GM23338 (cell line): ENCODE results near the gene ITGA8. TPM values are rescaled to one million over a fixed set of nuclear protein-coding genes. Genes with fewer than 3 reads are reported as not detected.

Experiments used
- ATAC-seq: fragments of 200-7000 bp; cut with Tn5 transposase; 3 replicates; pipeline ENCODE4 v1.9.1; 2020
- DNase-seq: peaks from one replicate; pipeline ENCODE4 v3.0.0-alpha.2; 2015; ENCODE audit warnings: low spot score
- H2AFZ ChIP-seq: fragments of 200-600 bp; sonication (generic); 2 replicates; pipeline ENCODE4 v1.8.0; 2016; ENCODE audit warnings: antibody characterized with exemption, mild to moderate bottlenecking, moderate library complexity
- H3F3A ChIP-seq: fragments of 200-600 bp; sonication (generic); replicated peaks from 2 replicates; pipeline ENCODE4 v1.8.0; 2017; ENCODE audit warnings: antibody characterized with exemption, mixed run types, low read depth
- H3K27ac ChIP-seq: fragments of 200-600 bp; sonication (generic); 2 replicates; pipeline ENCODE4 v1.6.1; 2016; ENCODE audit warnings: low read depth
- H3K27me3 ChIP-seq: fragments of 200-600 bp; sonication (generic); 2 replicates; pipeline ENCODE4 v1.8.0; 2016; ENCODE audit warnings: mild to moderate bottlenecking, mixed run types, moderate library complexity; ENCODE audit not compliant: insufficient read depth
- H3K36me3 ChIP-seq: fragments of 200-600 bp; sonication (generic); 2 replicates; pipeline ENCODE4 v1.8.0; 2016; ENCODE audit warnings: mild to moderate bottlenecking; ENCODE audit not compliant: insufficient read depth
- H3K4me1 ChIP-seq: fragments of 200-600 bp; sonication (generic); 2 replicates; pipeline ENCODE4 v1.8.0; 2016; ENCODE audit warnings: mild to moderate bottlenecking, moderate library complexity; ENCODE audit not compliant: insufficient read depth
- H3K4me2 ChIP-seq: fragments of 200-600 bp; sonication (generic); 2 replicates; pipeline ENCODE4 v1.7.1; 2017; ENCODE audit warnings: mixed run types
- H3K4me3 ChIP-seq: fragments of 200-600 bp; sonication (generic); 2 replicates; pipeline ENCODE4 v1.6.1; 2016; ENCODE audit warnings: mixed run types
- H3K79me2 ChIP-seq: fragments of 200-600 bp; sonication (generic); replicated peaks from 2 replicates; pipeline ENCODE4 v1.8.0; 2017; ENCODE audit warnings: mild to moderate bottlenecking; ENCODE audit not compliant: insufficient read depth
- H3K9me2 ChIP-seq: fragments of 200-600 bp; sonication (generic); 2 replicates; pipeline ENCODE4 v1.8.0; 2017; ENCODE audit not compliant: insufficient read depth
- H4K20me1 ChIP-seq: fragments of 200-600 bp; sonication (generic); replicated peaks from 2 replicates; pipeline ENCODE4 v1.8.0; 2017; ENCODE audit warnings: mild to moderate bottlenecking; ENCODE audit not compliant: insufficient read depth
- H3K27ac Mint-ChIP-seq: 2 replicates; pipeline ENCODE4 v1.8.0; 2020; ENCODE audit warnings: inconsistent platforms, mild to moderate bottlenecking, moderate library complexity, mixed read lengths
- H3K27me3 Mint-ChIP-seq: 3 replicates; pipeline ENCODE4 v1.8.0; 2022; ENCODE audit warnings: low read depth, mild to moderate bottlenecking, moderate library complexity, mixed read lengths, inconsistent platforms; ENCODE audit not compliant: insufficient read depth, poor library complexity
- H3K36me3 Mint-ChIP-seq: 3 replicates; pipeline ENCODE4 v1.8.0; 2021; ENCODE audit warnings: low read depth, mild to moderate bottlenecking, inconsistent platforms, moderate library complexity, mixed read lengths
- H3K4me1 Mint-ChIP-seq: 3 replicates; pipeline ENCODE4 v1.8.0; 2020; ENCODE audit warnings: mild to moderate bottlenecking, inconsistent platforms, mixed read lengths
- H3K4me3 Mint-ChIP-seq: 3 replicates; pipeline ENCODE4 v1.8.0; 2021; ENCODE audit warnings: moderate library complexity, mild to moderate bottlenecking, inconsistent platforms, mixed read lengths
- H3K9me3 Mint-ChIP-seq: 3 replicates; pipeline ENCODE4 v1.8.0; 2020; ENCODE audit warnings: moderate library complexity, mild to moderate bottlenecking, inconsistent platforms, mixed read lengths
- CREB1 ChIP-seq: fragments of 250-450 bp; sonication (Bioruptor Pico); IDR thresholded peaks from 2 replicates; pipeline ENCODE4 v1.5.0; 2020; ENCODE audit warnings: low read depth, mild to moderate bottlenecking, moderate library complexity
- CTCF ChIP-seq, 2 experiments: fragments of 200-600 bp in 1 of 2; sonication (generic) in 1 of 2; conservative IDR thresholded peaks; 2 replicates each; pipeline versions ENCODE4 v1.5.1 to v1.6.1; 2016 to 2017; ENCODE audit warnings: antibody characterized with exemption in 2 of 2, low read depth in 2 of 2, mild to moderate bottlenecking in 2 of 2, moderate library complexity in 1 of 2
- EZH2 ChIP-seq: fragments of 200-600 bp; sonication (generic); IDR thresholded peaks from one replicate; pipeline ENCODE4 v1.8.0; 2017; ENCODE audit warnings: antibody characterized with exemption, mild to moderate bottlenecking, low read depth; ENCODE audit not compliant: unreplicated experiment
- EZH2phosphoT487 ChIP-seq: fragments of 200-600 bp; sonication (generic); IDR thresholded peaks from one replicate; pipeline ENCODE4 v1.8.1; 2018; ENCODE audit warnings: antibody characterized with exemption; ENCODE audit not compliant: unreplicated experiment
- JUNB ChIP-seq: IDR thresholded peaks from one replicate; pipeline ENCODE4 v1.6.1; 2016; ENCODE audit warnings: antibody characterized with exemption; ENCODE audit not compliant: unreplicated experiment
- NANOG ChIP-seq: IDR thresholded peaks from 2 replicates; pipeline ENCODE4 v1.6.1; 2016; ENCODE audit warnings: antibody characterized with exemption, borderline replicate concordance
- POLR2AphosphoS5 ChIP-seq: IDR thresholded peaks from 2 replicates; pipeline ENCODE4 v1.6.1; 2016; ENCODE audit warnings: antibody characterized with exemption, low read depth
- REST ChIP-seq: IDR thresholded peaks from one replicate; pipeline ENCODE4 v1.6.1; 2018; ENCODE audit warnings: antibody characterized with exemption; ENCODE audit not compliant: unreplicated experiment
- STAT1 ChIP-seq: IDR thresholded peaks from one replicate; pipeline ENCODE4 v1.6.1; 2016; ENCODE audit warnings: antibody characterized with exemption; ENCODE audit not compliant: unreplicated experiment
- ZNF114 ChIP-seq: fragments of 250-450 bp; sonication (Bioruptor Pico); IDR thresholded peaks from 2 replicates; pipeline ENCODE4 v1.5.0; 2020; ENCODE audit warnings: mild to moderate bottlenecking, moderate library complexity
- ZNF331 ChIP-seq: fragments of 250-450 bp; sonication (Bioruptor Pico); IDR thresholded peaks from 2 replicates; pipeline ENCODE4 v1.5.0; 2020; ENCODE audit warnings: low read depth, mild to moderate bottlenecking, moderate library complexity
- ZNF462 ChIP-seq: fragments of 250-450 bp; sonication (Bioruptor Pico); IDR thresholded peaks from 2 replicates; pipeline ENCODE4 v1.5.0; 2020; ENCODE audit warnings: mild to moderate bottlenecking, moderate library complexity
- polyA plus RNA-seq: library from polyadenylated mRNA; unstranded; fragments of >200 nt; fragmentation: Nextera tagmentation; extraction: Ambion mirVana; gene quantifications from 2 replicates; pipeline ENCODE4 v1.2.1, GENCODE V29; 2016
- total RNA-seq: library from RNA; depleted of rRNA; stranded (reverse); fragments of >200 nt; shearing (Covaris generic); gene quantifications from 2 replicates; pipeline ENCODE4 v1.2.3, GENCODE V29; 2014
- TF ChIP-seq, protein P1 (sequence below): IDR thresholded peaks from 2 replicates; pipeline ENCODE4 v1.6.1; 2016; ENCODE audit warnings: antibody characterized with exemption

The ITGA8 gene
- total and polyA plus RNA-seq, 2 experiments from 2014 or later = not detected

DNA sequence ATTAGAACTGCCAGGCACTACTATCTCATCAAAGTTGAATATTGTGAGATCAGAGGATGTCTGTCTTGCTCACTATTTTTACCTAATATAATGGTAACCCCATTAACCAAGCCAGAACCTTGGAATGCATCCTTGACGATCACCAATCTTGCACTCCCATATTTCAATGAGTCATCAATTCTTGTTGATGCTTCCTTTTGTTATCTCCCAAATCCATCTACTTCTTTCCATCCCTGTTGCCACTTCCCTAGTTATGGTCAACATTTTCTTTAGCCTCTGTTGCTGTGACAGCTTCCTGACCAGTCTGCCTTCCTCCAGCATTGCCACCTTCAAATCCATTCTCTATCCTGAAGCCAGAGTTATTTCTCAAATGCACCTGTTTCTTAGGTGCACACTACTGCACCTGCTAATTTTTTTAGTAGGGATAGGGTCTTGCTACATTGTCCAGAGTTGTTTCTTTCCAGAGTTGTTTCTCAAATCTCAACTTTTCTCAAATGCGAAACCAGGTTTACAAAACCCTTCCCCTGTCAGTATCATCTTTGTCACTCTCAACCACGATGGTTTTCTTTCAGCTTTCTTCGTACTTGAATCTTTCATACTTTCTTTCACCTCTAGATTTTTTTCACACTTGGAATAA is 15.7 kb downstream of the ITGA8 start:
- no peak overlapping the region for H3K27ac Mint-ChIP-seq
- H3F3A ChIP-seq = no peaks in the 10 kb centered on the region
- no peaks in the 10 kb centered on the region for H4K20me1 ChIP-seq
- DNase-seq = no peak
- no peaks in the 10 kb centered on the region for H3K79me2 ChIP-seq
- no peaks in the 10 kb centered on the region for H3K4me1 Mint-ChIP-seq
- H3K4me1 ChIP-seq = no peaks in the 10 kb centered on the region
- H2AFZ ChIP-seq = no peak overlapping the region
- no peaks in the 10 kb centered on the region for H3K27me3 ChIP-seq
- TF ChIP-seq CTCF (conservative IDR thresholded peaks at IDR 0.05; ENCODE audit: low read depth in 2 of 2) (no peak), JUNB (no peak), POLR2AphosphoS5 (no peak), EZH2phosphoT487 (no peak), EZH2 (no peak), ZNF114 (CRISPR knock-in tag) (no peak), STAT1 (no peak), CREB1 (CRISPR knock-in tag) (no peak), NANOG (no peak), ZNF462 (CRISPR knock-in tag) (no peak), ZNF331 (CRISPR knock-in tag) (no peak), REST (no peak)
- TF ChIP-seq, protein P1, sequence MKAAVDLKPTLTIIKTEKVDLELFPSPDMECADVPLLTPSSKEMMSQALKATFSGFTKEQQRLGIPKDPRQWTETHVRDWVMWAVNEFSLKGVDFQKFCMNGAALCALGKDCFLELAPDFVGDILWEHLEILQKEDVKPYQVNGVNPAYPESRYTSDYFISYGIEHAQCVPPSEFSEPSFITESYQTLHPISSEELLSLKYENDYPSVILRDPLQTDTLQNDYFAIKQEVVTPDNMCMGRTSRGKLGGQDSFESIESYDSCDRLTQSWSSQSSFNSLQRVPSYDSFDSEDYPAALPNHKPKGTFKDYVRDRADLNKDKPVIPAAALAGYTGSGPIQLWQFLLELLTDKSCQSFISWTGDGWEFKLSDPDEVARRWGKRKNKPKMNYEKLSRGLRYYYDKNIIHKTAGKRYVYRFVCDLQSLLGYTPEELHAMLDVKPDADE = no peak
- H3K27ac ChIP-seq = no peak overlapping the region
- no peaks in the 10 kb centered on the region for H3K9me2 ChIP-seq
- H3K4me3 ChIP-seq = no peak overlapping the region
- no peaks in the 10 kb centered on the region for H3K36me3 ChIP-seq
- H3K4me3 Mint-ChIP-seq = no peak overlapping the region
- H3K36me3 Mint-ChIP-seq = no peaks in the 10 kb centered on the region
- no peaks in the 10 kb centered on the region for H3K27me3 Mint-ChIP-seq
- no peak overlapping the region for H3K4me2 ChIP-seq
- ATAC-seq = no peak
- H3K9me3 Mint-ChIP-seq = no peaks in the 10 kb centered on the region
